Ishikawa (cell line): ENCODE results near the gene PFDN4.

ENCODE experiments used
- CEBPB ChIP-seq: IDR thresholded peaks from 2 replicates; pipeline ENCODE4 v1.6.1; 2012
- CREB1 ChIP-seq: IDR thresholded peaks from 2 replicates; pipeline ENCODE4 v1.6.1; 2012; ENCODE audit warnings: low read depth
- EGR1 ChIP-seq: IDR thresholded peaks from 2 replicates; pipeline ENCODE4 v1.6.1; 2012
- EP300 ChIP-seq: IDR thresholded peaks from 2 replicates; pipeline ENCODE4 v1.6.1; 2012; ENCODE audit warnings: borderline replicate concordance
- FOXM1 ChIP-seq: IDR thresholded peaks from 2 replicates; pipeline ENCODE4 v1.6.1; 2012; ENCODE audit warnings: low read depth, borderline replicate concordance
- NFIC ChIP-seq: IDR thresholded peaks from 2 replicates; pipeline ENCODE4 v1.6.1; 2012
- RAD21 ChIP-seq: IDR thresholded peaks from 2 replicates; pipeline ENCODE4 v1.6.1; 2012; ENCODE audit warnings: low read depth
- TAF1 ChIP-seq: IDR thresholded peaks from 2 replicates; pipeline ENCODE4 v1.6.1; 2012; ENCODE audit warnings: low read depth, mild to moderate bottlenecking
- TCF12 ChIP-seq: IDR thresholded peaks from 2 replicates; pipeline ENCODE4 v1.6.1; 2012; ENCODE audit warnings: low read depth
- TEAD4 ChIP-seq: IDR thresholded peaks from 2 replicates; pipeline ENCODE4 v1.6.1; 2012
- YY1 ChIP-seq: IDR thresholded peaks from 2 replicates; pipeline ENCODE4 v1.6.1; 2012; ENCODE audit warnings: low read depth
- ZBTB7A ChIP-seq: IDR thresholded peaks from 2 replicates; pipeline ENCODE4 v1.6.1; 2012; ENCODE audit warnings: low read depth
- TF ChIP-seq, protein P1 (sequence below): IDR thresholded peaks from 2 replicates; pipeline ENCODE4 v1.6.1; 2012
- TF ChIP-seq, protein P2 (sequence below): IDR thresholded peaks from 2 replicates; pipeline ENCODE4 v1.6.1; 2012
- TF ChIP-seq, protein P3 (sequence below): IDR thresholded peaks from 2 replicates; pipeline ENCODE4 v1.6.1; 2012; ENCODE audit warnings: low read depth, mild to moderate bottlenecking

The PFDN4 gene

DNA sequence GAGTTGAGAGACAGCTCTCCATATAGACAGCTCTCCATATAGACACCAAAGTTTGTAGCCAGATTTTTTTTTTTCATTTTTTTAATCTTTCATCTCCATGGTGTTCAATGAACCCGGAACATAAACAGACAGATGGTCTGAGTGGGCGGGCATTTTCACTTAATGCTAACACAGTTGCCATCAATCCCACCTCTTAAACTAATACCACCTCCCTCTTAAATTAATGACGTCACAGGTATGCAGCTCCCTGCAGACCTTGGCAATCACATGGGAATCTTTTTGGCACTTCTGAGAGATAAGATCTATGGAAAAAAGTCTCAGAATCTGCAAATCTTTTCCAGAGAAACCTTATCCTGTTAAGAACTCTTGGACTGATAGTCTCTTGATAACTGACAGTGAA, 43.2 kb downstream of the PFDN4 start:
- TF ChIP-seq, protein P1, sequence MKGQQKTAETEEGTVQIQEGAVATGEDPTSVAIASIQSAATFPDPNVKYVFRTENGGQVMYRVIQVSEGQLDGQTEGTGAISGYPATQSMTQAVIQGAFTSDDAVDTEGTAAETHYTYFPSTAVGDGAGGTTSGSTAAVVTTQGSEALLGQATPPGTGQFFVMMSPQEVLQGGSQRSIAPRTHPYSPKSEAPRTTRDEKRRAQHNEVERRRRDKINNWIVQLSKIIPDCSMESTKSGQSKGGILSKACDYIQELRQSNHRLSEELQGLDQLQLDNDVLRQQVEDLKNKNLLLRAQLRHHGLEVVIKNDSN: no peak
- no peak for TF ChIP-seq YY1
- TF ChIP-seq FOXM1: no peak
- TF ChIP-seq CEBPB: no peak
- no peak for TF ChIP-seq EGR1
- TF ChIP-seq, protein P2, sequence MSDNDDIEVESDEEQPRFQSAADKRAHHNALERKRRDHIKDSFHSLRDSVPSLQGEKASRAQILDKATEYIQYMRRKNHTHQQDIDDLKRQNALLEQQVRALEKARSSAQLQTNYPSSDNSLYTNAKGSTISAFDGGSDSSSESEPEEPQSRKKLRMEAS: no peak
- no peak for TF ChIP-seq RAD21

DNA sequence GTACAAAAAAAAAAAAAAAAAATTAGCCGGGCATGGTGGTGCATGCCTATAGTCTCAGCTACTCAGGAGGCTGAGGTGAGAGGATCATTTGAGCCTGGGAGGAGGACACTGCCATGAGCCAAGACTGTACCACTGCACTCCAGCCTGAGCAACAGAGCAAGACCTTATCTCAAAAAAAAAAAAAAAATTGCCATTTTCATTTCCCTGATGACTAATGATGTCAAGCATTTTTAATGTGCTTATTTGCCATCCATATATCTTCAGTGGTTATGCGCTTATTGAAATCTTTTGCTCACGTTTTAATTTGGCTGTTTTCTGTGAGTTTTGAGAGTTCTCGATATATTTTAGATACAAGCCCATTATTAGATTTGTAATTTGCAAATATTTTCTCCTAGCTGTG, 46.7 kb downstream of the PFDN4 start:
- no peak for TF ChIP-seq CREB1
- TF ChIP-seq EGR1: no peak
- no peak for TF ChIP-seq CEBPB
- no peak for TF ChIP-seq TAF1
- no peak for TF ChIP-seq ZBTB7A
- TF ChIP-seq, protein P2: no peak
- TF ChIP-seq NFIC: no peak
- TF ChIP-seq FOXM1: no peak
- TF ChIP-seq EP300: no peak
- TF ChIP-seq, protein P3, sequence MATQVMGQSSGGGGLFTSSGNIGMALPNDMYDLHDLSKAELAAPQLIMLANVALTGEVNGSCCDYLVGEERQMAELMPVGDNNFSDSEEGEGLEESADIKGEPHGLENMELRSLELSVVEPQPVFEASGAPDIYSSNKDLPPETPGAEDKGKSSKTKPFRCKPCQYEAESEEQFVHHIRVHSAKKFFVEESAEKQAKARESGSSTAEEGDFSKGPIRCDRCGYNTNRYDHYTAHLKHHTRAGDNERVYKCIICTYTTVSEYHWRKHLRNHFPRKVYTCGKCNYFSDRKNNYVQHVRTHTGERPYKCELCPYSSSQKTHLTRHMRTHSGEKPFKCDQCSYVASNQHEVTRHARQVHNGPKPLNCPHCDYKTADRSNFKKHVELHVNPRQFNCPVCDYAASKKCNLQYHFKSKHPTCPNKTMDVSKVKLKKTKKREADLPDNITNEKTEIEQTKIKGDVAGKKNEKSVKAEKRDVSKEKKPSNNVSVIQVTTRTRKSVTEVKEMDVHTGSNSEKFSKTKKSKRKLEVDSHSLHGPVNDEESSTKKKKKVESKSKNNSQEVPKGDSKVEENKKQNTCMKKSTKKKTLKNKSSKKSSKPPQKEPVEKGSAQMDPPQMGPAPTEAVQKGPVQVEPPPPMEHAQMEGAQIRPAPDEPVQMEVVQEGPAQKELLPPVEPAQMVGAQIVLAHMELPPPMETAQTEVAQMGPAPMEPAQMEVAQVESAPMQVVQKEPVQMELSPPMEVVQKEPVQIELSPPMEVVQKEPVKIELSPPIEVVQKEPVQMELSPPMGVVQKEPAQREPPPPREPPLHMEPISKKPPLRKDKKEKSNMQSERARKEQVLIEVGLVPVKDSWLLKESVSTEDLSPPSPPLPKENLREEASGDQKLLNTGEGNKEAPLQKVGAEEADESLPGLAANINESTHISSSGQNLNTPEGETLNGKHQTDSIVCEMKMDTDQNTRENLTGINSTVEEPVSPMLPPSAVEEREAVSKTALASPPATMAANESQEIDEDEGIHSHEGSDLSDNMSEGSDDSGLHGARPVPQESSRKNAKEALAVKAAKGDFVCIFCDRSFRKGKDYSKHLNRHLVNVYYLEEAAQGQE: no peak
- no peak for TF ChIP-seq RAD21
- TF ChIP-seq YY1: no peak
- TF ChIP-seq TCF12: no peak
- TF ChIP-seq, protein P1: no peak

DNA sequence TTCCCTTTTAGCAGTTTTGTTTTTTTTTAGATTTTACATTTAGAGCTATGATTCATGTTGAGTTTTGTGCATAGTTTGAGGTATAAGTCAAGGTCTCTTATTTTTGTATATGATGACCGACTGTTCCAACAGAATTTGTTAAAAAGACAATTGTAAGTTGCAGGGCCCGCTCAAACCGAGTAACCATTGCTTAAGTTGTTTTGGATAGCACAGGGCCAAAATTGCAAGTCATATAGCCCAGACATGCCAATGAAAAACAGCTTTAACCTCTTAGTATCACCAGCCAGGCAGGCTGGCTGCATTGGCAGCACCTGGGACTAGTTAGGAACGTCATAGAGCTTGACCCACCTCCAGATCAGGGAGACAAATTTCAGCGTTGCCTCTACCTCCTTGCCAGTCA, 47.3 kb downstream of the PFDN4 start:
- TF ChIP-seq NFIC: no peak
- no peak for TF ChIP-seq TEAD4
- TF ChIP-seq TAF1: no peak

DNA sequence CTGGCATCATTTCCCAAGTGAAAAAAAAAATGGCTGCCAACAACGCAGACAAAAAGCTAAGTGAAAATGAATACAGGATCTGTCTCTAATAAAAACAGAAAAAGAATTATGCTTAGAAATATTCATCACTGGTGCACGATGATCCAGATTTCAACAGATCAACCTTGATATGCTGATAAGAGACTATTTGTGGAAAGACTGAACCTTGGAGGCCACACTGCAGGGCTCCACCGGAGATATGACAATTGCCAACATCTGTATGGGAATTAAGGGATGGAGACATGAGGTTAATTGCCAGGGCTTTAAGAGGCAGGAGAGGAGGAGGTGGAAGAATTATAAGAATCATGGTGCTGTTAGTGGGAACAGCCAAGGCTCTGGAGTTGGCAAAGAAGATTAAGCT, 48.3 kb downstream of the PFDN4 start:
- TF ChIP-seq CREB1: no peak
- TF ChIP-seq CEBPB: no peak
- no peak for TF ChIP-seq RAD21
- TF ChIP-seq, protein P3: no peak
- TF ChIP-seq YY1: no peak
- TF ChIP-seq NFIC: no peak
- TF ChIP-seq, protein P2: no peak
- TF ChIP-seq TEAD4: no peak
- no peak for TF ChIP-seq FOXM1
- TF ChIP-seq TAF1: no peak
- TF ChIP-seq TCF12: no peak

DNA sequence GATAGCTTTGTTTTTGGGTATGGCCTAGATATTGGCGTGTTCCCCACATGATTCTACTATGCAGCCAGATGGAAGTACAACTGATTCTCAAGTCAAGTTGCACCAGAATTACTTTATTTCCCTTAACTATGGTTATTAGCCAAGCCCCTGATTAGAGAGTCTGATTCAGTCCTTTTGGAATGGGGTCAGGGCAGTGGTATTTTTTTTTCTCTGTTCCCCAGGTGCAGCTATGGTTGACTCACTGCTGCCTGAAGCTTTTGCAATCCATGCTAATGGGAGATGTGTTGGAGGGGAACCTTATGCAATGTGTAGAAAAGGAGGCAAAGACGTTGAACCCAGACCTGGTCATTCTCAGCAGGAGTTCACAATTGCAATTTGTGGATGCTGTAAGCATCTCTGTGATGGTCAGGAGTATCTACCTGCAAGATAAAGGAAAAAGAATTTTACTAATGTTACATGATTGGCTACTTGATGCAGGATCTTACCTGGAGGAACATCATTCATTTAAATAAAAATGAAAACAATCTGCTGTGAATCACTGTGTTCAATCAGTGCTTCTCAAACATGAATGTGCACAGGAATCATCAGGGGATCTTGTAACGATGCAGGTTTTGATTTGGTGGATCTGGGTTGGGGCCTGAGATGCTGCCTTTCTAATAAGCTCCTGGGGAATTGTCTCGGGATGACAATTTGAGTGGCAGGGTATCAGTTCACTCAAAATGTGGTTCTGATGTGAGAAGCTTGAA, 49.4 kb downstream of the PFDN4 start:
- TF ChIP-seq TCF12: no peak
- TF ChIP-seq ZBTB7A: no peak

DNA sequence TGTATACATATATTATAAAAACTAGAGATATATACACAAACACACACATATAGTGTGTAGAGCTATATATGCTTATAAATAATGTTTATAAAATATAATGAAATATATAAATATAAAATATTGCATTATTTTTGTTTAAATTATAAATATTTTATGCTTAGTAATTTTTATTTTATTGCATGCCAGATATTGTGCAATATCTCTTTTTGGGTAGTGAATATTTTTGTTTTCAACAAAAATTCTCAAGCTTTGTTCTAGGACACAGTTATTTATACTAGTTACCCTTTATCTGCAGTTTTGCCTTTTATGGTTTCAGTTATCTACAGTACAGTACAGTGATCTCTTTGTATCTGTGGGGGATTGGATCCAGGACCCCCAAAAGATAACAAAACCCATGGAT, 52.2 kb downstream of the PFDN4 start:
- TF ChIP-seq CEBPB: no peak
- no peak for TF ChIP-seq YY1
- no peak for TF ChIP-seq TCF12
- TF ChIP-seq, protein P2: no peak
- no peak for TF ChIP-seq RAD21
- no peak for TF ChIP-seq NFIC
- no peak for TF ChIP-seq EGR1
- TF ChIP-seq TAF1: no peak
- TF ChIP-seq TEAD4: no peak
- TF ChIP-seq, protein P1: no peak
- no peak for TF ChIP-seq FOXM1
- TF ChIP-seq CREB1: no peak
- TF ChIP-seq ZBTB7A: no peak
- TF ChIP-seq EP300: no peak
- TF ChIP-seq, protein P3: no peak
